Testis (tissue), 3 donors: ENCODE data around the gene XPNPEP1. TPM values are rescaled to one million over a fixed set of nuclear protein-coding genes. Genes with fewer than 3 reads are reported as not detected.

Source experiments
- DNase-seq: peaks from one replicate; pipeline ENCODE4 v3.0.0-alpha.2; 2019
- H3K27ac ChIP-seq, 2 donors: fragments of 200-600 bp; sonication (generic); one replicate each; pipeline ENCODE4 v1.5.1; 2019
- H3K27me3 ChIP-seq: fragments of 200-600 bp; sonication (generic); one replicate; pipeline ENCODE4 v1.5.1; 2019
- H3K36me3 ChIP-seq: fragments of 200-600 bp; sonication (generic); one replicate; pipeline ENCODE4 v1.5.1; 2017; ENCODE audit warnings: low read depth; ENCODE audit errors: missing control alignments
- H3K4me1 ChIP-seq: fragments of 200-600 bp; sonication (generic); one replicate; pipeline ENCODE4 v1.5.1; 2019
- H3K4me3 ChIP-seq, 2 donors: fragments of 200-600 bp; sonication (generic); one replicate each; pipeline ENCODE4 v1.5.1; 2017 to 2019
- H3K9me3 ChIP-seq: fragments of 200-600 bp; sonication (generic); one replicate; pipeline ENCODE4 v1.5.1; 2017
- POLR2A ChIP-seq: fragments of 450-650 bp; IDR thresholded peaks from one replicate; pipeline ENCODE4 v1.6.1; 2017; ENCODE audit warnings: antibody characterized with exemption, mild to moderate bottlenecking, moderate library complexity
- WGBS, 2 donors: methylation state at CpG; one replicate each; pipeline ENCODE4 v1.1.5; 2018; 5-methylcytosine and 5-hydroxymethylcytosine counted together
- intact Hi-C: fragments of 100-400 bp; cut with DNase I; formaldehyde crosslinking; loops from one replicate; pipeline ENCODE4 v1.15.1; 2023; ENCODE audit warnings: low total_unique reads
- polyA plus RNA-seq: library from polyadenylated mRNA; stranded (reverse); fragments of 350-450 nt; fragmentation: Illumina TruSeq; extraction: RNeasy Lipid Tissue Mini Kit (QIAGEN cat#74804); gene quantifications from one replicate; pipeline ENCODE4 v1.2.3, GENCODE V29; 2014; ENCODE audit warnings: low read depth, low replicate concordance; ENCODE audit not compliant: insufficient read depth
- small RNA-seq, 2 donors: library from RNA; depleted of rRNA; stranded (forward); fragments of <200 nt; gene quantifications; one replicate each; pipeline ENCODE3, GENCODE V24; 2016
- total RNA-seq, 2 donors: library from RNA; depleted of rRNA; stranded (reverse); fragments of >200 nt; gene quantifications; one replicate each; pipeline ENCODE4 v1.2.3, GENCODE V29; 2016
- TF ChIP-seq, protein P1 (sequence below), 3 experiments: fragments of 450-650 bp in 2 of 3; fragments of 200-600 bp in 1 of 3; sonication (generic) in 1 of 3; IDR thresholded peaks; one replicate each; pipeline ENCODE4 v1.5.1; 2016 to 2019; ENCODE audit warnings: antibody characterized with exemption in 3 of 3, mild to moderate bottlenecking in 2 of 3, moderate library complexity in 1 of 3

XPNPEP1 gene
- total and polyA plus RNA-seq, 3 donors from 2014 or later = 55.5 to 118 (median 90.2) TPM

DNA sequence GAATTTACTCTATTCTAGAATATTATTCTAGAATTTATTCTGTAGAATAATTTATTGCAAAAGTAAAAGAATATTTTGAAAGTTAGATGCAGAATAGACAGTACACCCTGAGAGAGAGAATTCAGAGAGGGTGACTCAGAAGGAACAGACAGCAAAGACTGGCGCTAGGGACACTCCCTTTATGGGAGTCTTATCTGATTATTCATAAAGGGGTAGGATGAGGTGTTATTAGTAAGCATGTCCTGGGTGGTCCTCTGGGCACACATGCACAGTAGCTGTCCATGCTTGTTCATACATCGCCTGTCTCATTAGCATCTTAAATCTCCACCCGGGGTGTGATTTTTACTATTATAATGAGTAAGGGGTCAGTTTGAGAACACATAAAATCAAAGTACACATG is 100.1 kb downstream of the XPNPEP1 start:
- 80 to 82% methylated on average over 3 of the region's 3 CpGs for WGBS, 2 donors
- no peak for TF ChIP-seq POLR2A
- TF ChIP-seq, protein P1, sequence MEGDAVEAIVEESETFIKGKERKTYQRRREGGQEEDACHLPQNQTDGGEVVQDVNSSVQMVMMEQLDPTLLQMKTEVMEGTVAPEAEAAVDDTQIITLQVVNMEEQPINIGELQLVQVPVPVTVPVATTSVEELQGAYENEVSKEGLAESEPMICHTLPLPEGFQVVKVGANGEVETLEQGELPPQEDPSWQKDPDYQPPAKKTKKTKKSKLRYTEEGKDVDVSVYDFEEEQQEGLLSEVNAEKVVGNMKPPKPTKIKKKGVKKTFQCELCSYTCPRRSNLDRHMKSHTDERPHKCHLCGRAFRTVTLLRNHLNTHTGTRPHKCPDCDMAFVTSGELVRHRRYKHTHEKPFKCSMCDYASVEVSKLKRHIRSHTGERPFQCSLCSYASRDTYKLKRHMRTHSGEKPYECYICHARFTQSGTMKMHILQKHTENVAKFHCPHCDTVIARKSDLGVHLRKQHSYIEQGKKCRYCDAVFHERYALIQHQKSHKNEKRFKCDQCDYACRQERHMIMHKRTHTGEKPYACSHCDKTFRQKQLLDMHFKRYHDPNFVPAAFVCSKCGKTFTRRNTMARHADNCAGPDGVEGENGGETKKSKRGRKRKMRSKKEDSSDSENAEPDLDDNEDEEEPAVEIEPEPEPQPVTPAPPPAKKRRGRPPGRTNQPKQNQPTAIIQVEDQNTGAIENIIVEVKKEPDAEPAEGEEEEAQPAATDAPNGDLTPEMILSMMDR (IDR thresholded peaks at IDR 0.05) = no peak
- DNase-seq = no peak
- no peak overlapping the region for H3K27ac ChIP-seq
- no peaks in the 10 kb centered on the region for H3K4me1 ChIP-seq
- H3K9me3 ChIP-seq = no peaks in the 10 kb centered on the region
- intact Hi-C loops = no loop called here
- no peaks in the 10 kb centered on the region for H3K27me3 ChIP-seq
- no peaks in the 10 kb centered on the region for H3K36me3 ChIP-seq
- no peak overlapping the region for H3K4me3 ChIP-seq

DNA sequence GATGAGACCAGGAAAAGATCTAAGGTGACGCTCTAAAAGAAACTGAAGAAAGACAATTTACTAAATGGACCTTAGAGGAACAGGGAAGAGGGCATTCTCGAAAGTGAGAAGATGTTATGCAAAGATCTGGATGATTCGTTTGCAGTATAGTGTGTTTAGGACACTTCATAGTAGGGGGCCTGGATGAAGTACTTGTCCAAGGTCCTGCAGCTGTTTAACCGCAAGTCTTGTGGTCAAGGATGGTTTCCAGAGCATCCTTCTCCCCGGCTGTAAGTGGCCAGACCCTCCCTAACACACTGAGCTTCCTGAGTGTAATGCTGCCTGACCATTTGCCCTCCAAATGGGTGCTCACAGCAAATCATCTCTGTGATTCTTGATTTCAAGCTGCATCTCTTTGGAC is 101.6 kb downstream of the XPNPEP1 start:
- DNase-seq = no peak
- intact Hi-C loops = no loop called here
- no peak for TF ChIP-seq POLR2A
- TF ChIP-seq, protein P1 (IDR thresholded peaks at IDR 0.05) = no peak

DNA sequence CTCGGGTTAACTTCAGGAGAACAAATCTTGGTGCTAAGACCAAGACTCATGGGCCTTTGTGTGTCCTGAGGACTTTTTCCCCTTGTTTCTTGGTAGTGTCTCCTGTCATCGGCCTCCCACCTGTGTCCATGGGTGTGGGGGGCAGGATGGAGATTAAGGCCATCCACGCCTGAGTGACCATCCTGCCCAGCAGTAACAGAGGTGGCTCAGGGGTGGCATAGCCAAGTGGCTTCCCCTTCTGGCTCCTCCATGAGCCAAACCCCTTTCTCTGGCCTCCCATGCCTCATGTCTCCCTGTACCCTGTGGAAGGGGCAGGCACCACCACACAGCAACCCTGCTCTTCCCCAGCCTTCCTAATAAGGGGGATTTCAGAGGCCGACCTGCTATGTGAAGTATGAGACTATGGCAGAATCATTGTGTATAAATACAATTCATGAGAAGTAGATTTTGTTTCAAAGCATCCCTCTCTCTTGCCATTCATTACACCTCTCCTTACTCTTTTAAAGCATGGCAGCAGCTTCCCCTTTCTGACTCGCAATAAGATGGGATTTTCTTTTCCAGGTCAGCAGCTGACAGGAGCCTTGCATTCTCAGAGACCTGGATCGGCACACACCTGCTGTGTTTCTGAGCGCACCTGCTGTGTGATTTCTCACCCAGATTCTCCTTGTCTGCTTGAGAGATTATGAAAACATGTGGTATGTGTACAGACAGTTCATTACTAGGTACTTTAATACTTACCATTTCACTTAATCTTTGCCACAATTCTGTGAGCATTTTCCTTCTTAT is 102.5 kb downstream of the XPNPEP1 start:
- intact Hi-C loops = no loop called here
- no peak overlapping the region for H3K4me3 ChIP-seq
- H3K27me3 ChIP-seq = no peaks in the 10 kb centered on the region
- no peaks in the 10 kb centered on the region for H3K4me1 ChIP-seq
- no peak for DNase-seq
- H3K36me3 ChIP-seq = no peaks in the 10 kb centered on the region
- WGBS, 2 donors = 83 to 93% methylated on average over 7 of the region's 7 CpGs
- TF ChIP-seq, protein P1 (IDR thresholded peaks at IDR 0.05) = no peak
- no peak for TF ChIP-seq POLR2A
- H3K9me3 ChIP-seq = no peaks in the 10 kb centered on the region
- no peak overlapping the region for H3K27ac ChIP-seq

More for the DNA sequence above, 101.6 kb downstream of the XPNPEP1 start:
- WGBS, 2 donors = 72 to 75% methylated on average over 5 of the region's 5 CpGs
- Histone ChIP-seq H3K36me3 (no peaks in the 10 kb centered on the region), H3K27me3 (no peaks in the 10 kb centered on the region), H3K9me3 (no peaks in the 10 kb centered on the region), H3K27ac (no peak overlapping the region), H3K4me1 (no peaks in the 10 kb centered on the region), H3K4me3 (no peak overlapping the region)

DNA sequence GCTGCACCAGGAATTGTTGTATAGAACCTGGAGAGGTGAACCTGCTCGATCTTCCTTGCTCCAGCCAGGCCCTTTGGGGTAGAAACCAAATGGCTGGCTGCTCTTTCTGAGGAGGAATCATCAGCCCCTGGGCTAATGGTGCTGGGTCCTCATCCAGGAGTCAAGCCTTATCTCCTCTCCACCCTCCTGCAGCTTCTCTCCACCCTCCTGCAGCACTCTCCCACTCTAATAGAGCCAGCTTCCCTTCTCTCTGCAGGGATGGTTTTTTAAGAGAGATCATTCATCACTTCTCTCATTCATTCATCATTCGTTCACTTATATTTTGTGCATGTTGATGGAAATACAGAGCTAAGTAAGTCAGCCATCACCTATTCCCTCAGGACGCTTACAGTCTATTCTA is 103.5 kb downstream of the XPNPEP1 start:
- H3K4me3 ChIP-seq = no peak overlapping the region
- WGBS, 2 donors = 81 to 84% methylated on average over 3 of the region's 3 CpGs
- H3K27ac ChIP-seq = no peak overlapping the region
- H3K27me3 ChIP-seq = no peaks in the 10 kb centered on the region
- H3K4me1 ChIP-seq = no peaks in the 10 kb centered on the region
- no peaks in the 10 kb centered on the region for H3K9me3 ChIP-seq
- no peak for DNase-seq
- no peaks in the 10 kb centered on the region for H3K36me3 ChIP-seq
- intact Hi-C loops = no loop called here
- no peak for TF ChIP-seq POLR2A
- TF ChIP-seq, protein P1 (IDR thresholded peaks at IDR 0.05) = no peak

Small RNA genes within 50 kb of the gene (small RNA-seq; reads per million reads assigned to genes)
- gene RNU4-5P = 0 reads per million in 2 donors

Other genes with a start within 250 kb of the XPNPEP1 start
- gene ADD3, start 84.5 kb upstream of the XPNPEP1 start, total RNA-seq = 100 to 1,000 TPM; 240 to 394 TPM
- gene ADD3, start 84.5 kb upstream of the XPNPEP1 start, polyA plus RNA-seq = 155 TPM